Fibroblast of mammary gland (primary cell): Measurements from ENCODE around the gene GOLGA2.

Experiments
- DNase-seq: peaks from one replicate; pipeline ENCODE4 v3.0.0-alpha.2; 2010; ENCODE audit warnings: low read depth
- H3K4me3 ChIP-seq: 2 replicates; pipeline ENCODE4 v1.5.1; 2011; ENCODE audit warnings: low read depth, mild to moderate bottlenecking, low read length, moderate library complexity; ENCODE audit not compliant: control insufficient read depth
- TF ChIP-seq, protein P1 (sequence below): conservative IDR thresholded peaks from 2 replicates; pipeline ENCODE4 v1.5.1; 2011; ENCODE audit warnings: low read depth, low read length, inconsistent platforms; ENCODE audit not compliant: control insufficient read depth, insufficient read depth

Gene GOLGA2

DNA sequence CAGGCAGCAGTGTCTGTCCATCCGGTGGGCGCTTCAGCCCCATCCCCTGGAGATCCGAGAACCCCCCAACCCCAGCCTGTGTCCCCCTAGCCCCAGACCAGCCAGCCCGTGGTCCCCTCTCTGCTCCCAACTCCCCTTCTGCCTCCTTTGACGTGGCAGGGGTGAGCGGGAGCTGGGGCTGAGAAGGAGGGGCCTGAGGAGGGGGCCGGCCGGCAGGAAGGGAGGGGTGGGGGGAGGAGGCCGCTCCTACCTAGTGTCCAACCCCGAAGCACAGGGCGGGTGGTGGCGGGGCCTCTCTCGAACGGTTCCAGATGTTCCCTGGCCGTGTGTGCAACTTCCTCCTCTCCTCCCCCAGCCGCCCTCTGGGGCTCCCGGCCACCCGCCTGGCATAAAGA lies 31.0 kb downstream of the GOLGA2 start:
- TF ChIP-seq, protein P1, sequence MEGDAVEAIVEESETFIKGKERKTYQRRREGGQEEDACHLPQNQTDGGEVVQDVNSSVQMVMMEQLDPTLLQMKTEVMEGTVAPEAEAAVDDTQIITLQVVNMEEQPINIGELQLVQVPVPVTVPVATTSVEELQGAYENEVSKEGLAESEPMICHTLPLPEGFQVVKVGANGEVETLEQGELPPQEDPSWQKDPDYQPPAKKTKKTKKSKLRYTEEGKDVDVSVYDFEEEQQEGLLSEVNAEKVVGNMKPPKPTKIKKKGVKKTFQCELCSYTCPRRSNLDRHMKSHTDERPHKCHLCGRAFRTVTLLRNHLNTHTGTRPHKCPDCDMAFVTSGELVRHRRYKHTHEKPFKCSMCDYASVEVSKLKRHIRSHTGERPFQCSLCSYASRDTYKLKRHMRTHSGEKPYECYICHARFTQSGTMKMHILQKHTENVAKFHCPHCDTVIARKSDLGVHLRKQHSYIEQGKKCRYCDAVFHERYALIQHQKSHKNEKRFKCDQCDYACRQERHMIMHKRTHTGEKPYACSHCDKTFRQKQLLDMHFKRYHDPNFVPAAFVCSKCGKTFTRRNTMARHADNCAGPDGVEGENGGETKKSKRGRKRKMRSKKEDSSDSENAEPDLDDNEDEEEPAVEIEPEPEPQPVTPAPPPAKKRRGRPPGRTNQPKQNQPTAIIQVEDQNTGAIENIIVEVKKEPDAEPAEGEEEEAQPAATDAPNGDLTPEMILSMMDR = no peak
- peak; percentile 90 for DNase-seq
- peak overlapping the region; percentile 59 for H3K4me3 ChIP-seq

DNA sequence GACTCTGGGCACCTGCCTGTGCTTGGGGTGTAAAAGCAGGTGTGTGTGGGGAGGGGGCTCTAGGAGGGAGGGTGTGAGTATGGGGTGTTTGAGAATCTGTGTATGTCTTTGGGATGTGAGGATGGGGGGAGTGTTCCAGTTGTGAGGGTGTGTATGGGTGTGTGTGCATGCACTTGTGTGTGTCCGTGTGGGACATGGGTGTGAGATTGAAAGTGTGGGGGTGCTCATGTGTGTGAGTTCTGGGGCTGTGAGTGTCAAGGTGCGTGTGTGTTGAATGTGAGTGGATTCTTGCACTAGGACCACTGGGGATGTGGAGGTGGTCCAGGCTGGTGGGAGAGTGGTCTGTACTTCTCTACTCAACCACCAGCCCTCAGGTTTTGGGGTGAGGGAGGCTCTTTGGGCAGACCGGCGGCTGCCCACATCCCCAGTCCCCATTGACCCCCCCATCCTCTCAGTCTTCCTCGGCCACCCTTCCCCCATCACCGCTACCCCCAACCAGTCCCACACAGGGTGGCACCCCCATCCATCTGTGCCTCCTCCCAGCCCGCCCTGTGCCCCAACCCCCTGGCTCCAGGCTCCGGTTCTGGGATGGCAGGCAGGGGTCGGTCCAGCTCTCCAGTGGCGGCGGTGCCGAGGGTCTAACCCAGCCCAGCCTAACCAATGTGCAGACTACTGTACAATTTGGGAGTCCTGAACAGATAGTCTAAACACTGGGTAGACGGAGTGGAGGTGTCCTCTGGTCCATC lies 31.5 kb downstream of the GOLGA2 start:
- H3K4me3 ChIP-seq = peak overlapping the region; percentile 59
- TF ChIP-seq, protein P1 = no peak
- DNase-seq = no peak

DNA sequence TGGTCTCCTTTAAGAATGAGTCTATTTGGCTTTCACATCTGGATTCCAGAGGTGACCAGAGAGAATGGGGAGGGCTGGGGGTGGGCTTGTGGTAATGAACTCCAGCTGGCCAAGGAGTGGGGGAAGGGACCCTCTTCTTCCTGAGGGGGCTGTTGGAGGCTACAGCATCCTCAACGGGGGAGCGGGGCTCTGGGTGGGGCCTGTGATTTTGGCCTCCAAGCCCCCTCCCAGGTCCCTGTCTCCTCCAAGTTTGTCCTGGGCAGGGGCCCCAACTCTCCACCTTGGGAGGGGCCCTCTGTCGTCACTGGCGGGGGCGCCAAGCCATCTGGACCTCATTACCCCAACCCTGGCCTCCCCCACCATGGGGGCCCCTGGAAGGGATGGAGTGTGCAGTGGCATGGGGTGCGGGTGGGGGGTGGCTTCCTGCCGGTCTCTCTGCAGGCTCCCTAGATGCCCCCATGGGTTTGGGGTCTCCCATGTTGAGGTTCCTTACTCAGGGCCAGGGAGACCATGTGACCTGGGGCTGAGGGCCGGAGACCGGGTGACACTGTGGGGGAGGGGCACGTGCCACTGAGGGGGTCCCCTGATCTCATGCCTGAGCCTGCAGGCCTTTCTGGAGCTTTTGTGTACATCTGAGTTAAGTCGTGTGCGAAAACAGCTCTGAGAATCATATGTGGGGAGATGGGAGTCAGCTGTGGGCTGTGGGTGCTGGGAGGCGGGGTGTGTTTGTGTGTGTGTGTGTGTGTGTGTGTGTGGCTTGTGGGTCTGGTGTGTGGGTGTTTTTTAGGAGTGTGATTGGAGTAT lies 32.4 kb downstream of the GOLGA2 start:
- H3K4me3 ChIP-seq = no peak overlapping the region
- TF ChIP-seq, protein P1 = no peak
- DNase-seq = peak; percentile 69

DNA sequence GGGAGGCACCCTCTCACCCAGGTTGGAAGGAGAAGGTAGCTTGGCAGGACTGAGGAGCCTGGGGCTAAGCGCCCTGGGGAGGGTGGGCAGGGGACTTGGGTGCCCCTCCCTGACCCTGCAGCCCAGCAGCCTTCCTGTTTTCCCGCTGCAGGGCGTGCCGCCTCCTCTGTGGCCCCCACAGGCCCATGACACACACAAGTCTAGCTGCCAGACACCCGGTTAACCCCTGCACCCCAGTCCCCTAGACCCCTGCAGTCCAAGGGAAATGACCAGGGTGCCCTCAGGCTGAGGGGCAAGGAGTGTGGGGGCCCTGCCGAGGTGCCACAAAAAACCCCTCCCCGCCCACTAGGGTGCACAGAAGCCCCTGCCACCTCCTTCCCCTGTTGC lies 33.0 kb downstream of the GOLGA2 start:
- peak; percentile 42 for DNase-seq
- no peak overlapping the region for H3K4me3 ChIP-seq
- TF ChIP-seq, protein P1 = no peak

DNA sequence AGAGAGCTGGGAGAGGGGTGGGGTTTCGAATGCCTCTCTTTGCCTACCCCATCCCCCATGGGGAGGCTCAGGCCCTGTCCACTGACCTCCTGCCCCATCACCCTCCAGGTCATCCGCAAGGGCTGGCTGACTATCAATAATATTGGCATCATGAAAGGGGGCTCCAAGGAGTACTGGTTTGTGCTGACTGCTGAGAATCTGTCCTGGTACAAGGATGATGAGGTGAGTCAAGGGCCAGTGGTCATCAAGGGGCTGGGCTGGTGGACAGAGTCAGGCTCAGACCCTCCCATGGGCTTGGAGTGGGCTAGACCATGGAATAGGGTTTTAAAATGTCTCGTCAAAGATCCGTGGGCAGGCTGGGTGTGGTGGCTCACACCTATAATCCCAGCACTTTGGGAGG lies 33.7 kb downstream of the GOLGA2 start:
- no peak for DNase-seq
- TF ChIP-seq, protein P1 = no peak
- no peak overlapping the region for H3K4me3 ChIP-seq

DNA sequence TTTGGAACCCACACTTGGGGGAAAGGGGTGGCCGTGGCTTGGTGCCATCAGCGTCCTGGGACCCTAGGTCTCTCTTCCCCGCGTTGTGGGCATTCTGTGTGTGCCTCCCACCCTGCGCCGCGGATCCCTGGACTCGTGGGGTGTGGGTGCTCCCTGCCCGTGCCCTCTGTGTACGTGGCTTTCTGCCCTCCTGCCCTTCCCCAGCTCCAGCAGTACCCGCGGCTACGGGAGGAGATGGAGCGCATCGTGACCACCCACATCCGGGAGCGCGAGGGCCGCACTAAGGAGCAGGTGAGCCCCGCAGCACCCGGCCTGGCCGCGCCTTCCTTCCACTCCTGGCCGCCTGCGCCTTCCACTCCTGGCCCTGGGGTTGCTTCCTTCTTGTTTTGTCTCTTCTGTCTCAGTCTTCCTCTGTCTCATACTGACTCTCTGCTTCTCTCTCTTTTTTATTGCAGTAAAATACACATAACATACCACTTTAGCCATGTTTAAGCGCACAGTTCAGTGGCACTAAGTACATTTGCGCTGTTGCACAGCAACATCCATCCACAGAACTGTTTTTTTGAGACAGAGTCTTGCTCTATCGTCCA lies 41.9 kb downstream of the GOLGA2 start:
- TF ChIP-seq, protein P1 = no peak
- no peak overlapping the region for H3K4me3 ChIP-seq
- no peak for DNase-seq
